K562 (cell line): ENCODE measurements around the gene FBXW9. TPM values are rescaled to one million over a fixed set of nuclear protein-coding genes. Genes with fewer than 3 reads are reported as not detected.

Experiments used
- ATAC-seq: fragments of 200-7000 bp; cut with Tn5 transposase; 3 replicates; pipeline ENCODE4 v1.9.1; 2020; ENCODE audit warnings: moderate library complexity
- BruUV-seq: library from RNA; stranded (reverse); fragments of 400-500 nt; replicated peaks from 2 replicates; lab custom pipeline; 2021; lab: Mats Ljungman, UMichigan
- CTCF ChIA-PET: fragments of 300-600 bp; formaldehyde crosslinking; extraction: SDS; loops from one replicate; lab custom pipeline; 2021; ENCODE audit warnings: low intra/inter-chr PET ratio; lab: Yijun Ruan, JAX
- POLR2A ChIA-PET: fragments of 300-600, 350-650 bp; sonication (Branson Sonifier 250); formaldehyde crosslinking; extraction: SDS; loops from one replicate; lab custom pipeline; 2021; ENCODE audit warnings: antibody characterized with exemption, inconsistent platforms; lab: Yijun Ruan, JAX
- DNase-seq, 4 experiments: peaks; one replicate each; pipeline versions ENCODE4 v3.0.0 to v3.0.0-alpha.2; 2011 to 2018; ENCODE audit warnings: low spot score in 3 of 4, mixed read lengths in 3 of 4; ENCODE audit errors: extremely low read depth in 1 of 4
- FAIRE-seq: peaks from 2 replicates; lab custom pipeline; 2011; peaks lifted over from hg19 to GRCh38; lab: Jason Lieb, UNC
- H2AFZ ChIP-seq: 2 replicates; pipeline ENCODE4 v1.6.0; 2011; ENCODE audit warnings: low read depth, low read length, control low read depth, inconsistent platforms
- H3K27ac ChIP-seq: fragments of 200-600 bp; 3 replicates; pipeline ENCODE4 v1.8.0; 2011; ENCODE audit warnings: low read depth, mild to moderate bottlenecking, control low read depth, inconsistent platforms, low read length, moderate library complexity, mixed read lengths; ENCODE audit errors: extremely low read depth
- H3K27me3 ChIP-seq, 2 experiments: fragments of 300-600 bp in 1 of 2; 2 replicates in 1 of 2; 3 replicates in 1 of 2; pipeline versions ENCODE4 v1.6.0 to v1.8.0; 2011; ENCODE audit warnings: inconsistent platforms in 2 of 2, low read length in 2 of 2, mild to moderate bottlenecking in 1 of 2, mixed read lengths in 1 of 2, moderate library complexity in 1 of 2; ENCODE audit not compliant: control insufficient read depth in 2 of 2, insufficient read depth in 2 of 2
- H3K36me3 ChIP-seq: fragments of 300-600 bp; 3 replicates; pipeline ENCODE4 v1.8.0; 2011; ENCODE audit warnings: mild to moderate bottlenecking, low read length, inconsistent platforms; ENCODE audit not compliant: control insufficient read depth, insufficient read depth
- H3K4me1 ChIP-seq, 2 experiments: fragments of 200-600 bp in 1 of 2; replicated peaks in 1 of 2; 2 replicates in 1 of 2; 3 replicates in 1 of 2; pipeline versions ENCODE4 v1.5.1 to v1.8.0; 2011; ENCODE audit warnings: inconsistent platforms in 2 of 2, low read length in 2 of 2, mild to moderate bottlenecking in 1 of 2, mixed read lengths in 1 of 2, moderate library complexity in 1 of 2; ENCODE audit not compliant: control insufficient read depth in 2 of 2, insufficient read depth in 2 of 2
- H3K4me2 ChIP-seq: 2 replicates; pipeline ENCODE4 v1.6.1; 2011; ENCODE audit warnings: low read length, control low read depth, inconsistent platforms, mixed read lengths; ENCODE audit not compliant: insufficient read depth
- H3K4me3 ChIP-seq: fragments of 200-600 bp; sonication (generic), shearing (Covaris generic); 2 replicates; pipeline ENCODE4 v1.5.1; 2016; ENCODE audit warnings: control low read depth, inconsistent platforms
- H3K79me2 ChIP-seq: fragments of 200-600 bp; 3 replicates; pipeline ENCODE4 v1.8.0; 2011; ENCODE audit warnings: low read length, inconsistent platforms; ENCODE audit not compliant: control insufficient read depth, insufficient read depth
- H3K9ac ChIP-seq, 2 experiments: 2 replicates each; pipeline versions ENCODE4 v1.6.0 to v1.6.1; 2011; ENCODE audit warnings: low read depth in 2 of 2, low read length in 2 of 2, control low read depth in 1 of 2, inconsistent platforms in 1 of 2, mild to moderate bottlenecking in 1 of 2, mixed read lengths in 1 of 2; ENCODE audit not compliant: insufficient read depth in 1 of 2
- H3K9me1 ChIP-seq: one replicate; pipeline ENCODE4 v1.6.0; 2011; ENCODE audit warnings: inconsistent platforms, mild to moderate bottlenecking, low read length, moderate library complexity; ENCODE audit not compliant: control insufficient read depth, insufficient read depth
- H3K9me3 ChIP-seq: replicated peaks from 2 replicates; pipeline ENCODE4 v1.5.1; 2011; ENCODE audit warnings: low read depth, low read length, inconsistent platforms; ENCODE audit not compliant: control insufficient read depth, insufficient read depth
- H4K20me1 ChIP-seq: replicated peaks from 2 replicates; pipeline ENCODE4 v1.6.1; 2011; ENCODE audit warnings: low read length, inconsistent platforms, mixed read lengths; ENCODE audit not compliant: control insufficient read depth, insufficient read depth
- EP400 ChIP-seq: fragments of 450-650 bp; IDR thresholded peaks from 2 replicates; pipeline ENCODE4 v1.6.1; 2017; ENCODE audit warnings: antibody characterized with exemption, mild to moderate bottlenecking, moderate library complexity
- HEY1 ChIP-seq: fragments of 250-450 bp; sonication (Bioruptor Pico); IDR thresholded peaks from 2 replicates; pipeline ENCODE4 v1.5.0; 2020; ENCODE audit warnings: mild to moderate bottlenecking, moderate library complexity, borderline replicate concordance
- NFRKB ChIP-seq: fragments of 450-650 bp; IDR thresholded peaks from 2 replicates; pipeline ENCODE4 v1.6.1; 2016; ENCODE audit warnings: low read depth
- PCBP1 ChIP-seq: fragments of 200-400 bp; formaldehyde crosslinking; IDR thresholded peaks from 2 replicates; pipeline ENCODE4 v1.6.1; 2018; ENCODE audit warnings: mild to moderate bottlenecking, low read depth, low read length; ENCODE audit not compliant: poor library complexity, severe bottlenecking
- POLR2G ChIP-seq: fragments of 200-400 bp; formaldehyde crosslinking; IDR thresholded peaks from 2 replicates; pipeline ENCODE4 v1.6.1; 2017; ENCODE audit warnings: low read depth, mild to moderate bottlenecking, antibody characterized with exemption, low read length, moderate library complexity
- RBFOX2 ChIP-seq: fragments of 200-400 bp; formaldehyde crosslinking; IDR thresholded peaks from 2 replicates; pipeline ENCODE4 v1.6.1; 2017; ENCODE audit warnings: low read depth, mild to moderate bottlenecking, low read length, moderate library complexity
- RBM22 ChIP-seq: fragments of 200-400 bp; formaldehyde crosslinking; IDR thresholded peaks from 2 replicates; pipeline ENCODE4 v1.6.1; 2018; ENCODE audit warnings: low read length, low read depth; ENCODE audit not compliant: poor library complexity, severe bottlenecking
- WGBS: fragments of 100-300 bp; shearing (Covaris generic); methylation state at CpG from one replicate; pipeline ENCODE4 v1.1.6; 2016; ENCODE audit warnings: low coverage, mixed read lengths; ENCODE audit not compliant: insufficient coverage; ENCODE audit errors: missing lambda C conversion rate; 5-methylcytosine and 5-hydroxymethylcytosine counted together
- in situ Hi-C: fragments of 300-500 bp; cut with MboI; formaldehyde crosslinking; loops from 4 replicates; pipeline ENCODE4 v1.15.0; 2018; ENCODE audit warnings: inconsistent platforms, mixed read lengths
- intact Hi-C: fragments of 100-400 bp; cut with micrococcal nuclease; formaldehyde crosslinking; loops from 2 replicates; pipeline ENCODE4 v1.14.2; 2022
- polyA plus RNA-seq, 8 experiments: library from polyadenylated mRNA; depleted of rRNA in 4 of 8; stranded (reverse) in 5 of 8; unstranded in 3 of 8; fragments of >200 nt; fragmentation: Nextera tagmentation in 2 of 8; fragmentation: Illumina TruSeq in 1 of 8; extraction: Ambion mirVana in 2 of 8; extraction: Trizol in 1 of 8; gene quantifications; 2 replicates each; pipeline versions ENCODE4 v1.2.1 to v1.2.3, GENCODE V29; 2011 to 2014; ENCODE audit warnings: inconsistent platforms in 1 of 8, missing spikeins in 1 of 8
- total RNA-seq, 7 experiments: library from RNA; depleted of rRNA in 6 of 7; stranded (reverse); fragments of >200 nt in 6 of 7; fragmentation: Illumina TruSeq in 2 of 7; extraction: Trizol in 2 of 7; gene quantifications; 2 replicates each; pipeline versions ENCODE4 v1.2.1 to v1.2.3, GENCODE V29; 2011 to 2021; ENCODE audit warnings: low replicate concordance in 1 of 7
- TF ChIP-seq, protein P1 (sequence below): fragments of 250-450 bp; sonication (Bioruptor Pico); IDR thresholded peaks from 2 replicates; pipeline ENCODE4 v1.4.0; 2020; ENCODE audit warnings: mild to moderate bottlenecking, moderate library complexity, borderline replicate concordance
- TF ChIP-seq, protein P2 (sequence below): sonication (generic); formaldehyde crosslinking; IDR thresholded peaks from 2 replicates; pipeline ENCODE4 v1.4.0; 2020; ENCODE audit warnings: mild to moderate bottlenecking, missing genetic modification reagents
- TF ChIP-seq, protein P3 (sequence below): fragments of 250-450 bp; sonication (Bioruptor Pico); IDR thresholded peaks from 2 replicates; pipeline ENCODE4 v1.8.0; 2021; ENCODE audit warnings: moderate library complexity, mild to moderate bottlenecking, inconsistent platforms
- TF ChIP-seq, protein P4 (sequence below): fragments of 250-450 bp; sonication (Bioruptor Pico); IDR thresholded peaks from 2 replicates; pipeline ENCODE4 v1.8.0; 2021; ENCODE audit warnings: mild to moderate bottlenecking, moderate library complexity

Gene FBXW9
- total and polyA plus RNA-seq, 9 of the 15 experiments (the other 6 are each of a cell fraction or from before 2014, with no cell fraction given) = 0.23 to 21.7 (median 6.2) TPM

DNA sequence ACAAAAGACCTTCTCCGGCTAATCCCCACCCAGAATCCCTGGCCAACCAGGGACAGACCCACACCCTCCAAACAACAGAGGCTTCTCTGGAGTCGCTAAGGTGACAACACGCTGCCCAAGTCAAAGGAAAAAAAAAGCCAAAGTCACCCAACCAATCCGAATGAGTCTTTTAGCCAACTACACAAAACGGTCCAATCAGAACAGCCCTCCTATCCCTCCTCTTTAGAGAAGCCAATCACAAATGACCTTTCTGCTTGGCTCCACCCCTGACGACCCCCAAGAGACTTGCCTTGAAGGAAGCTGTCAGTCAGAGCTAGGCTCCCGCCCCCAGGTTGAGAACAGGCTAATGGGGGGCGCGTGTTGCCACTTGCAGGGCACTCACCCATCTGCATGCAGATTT, 6.6 kb upstream of the FBXW9 start (continued):
- TF ChIP-seq, protein P1, sequence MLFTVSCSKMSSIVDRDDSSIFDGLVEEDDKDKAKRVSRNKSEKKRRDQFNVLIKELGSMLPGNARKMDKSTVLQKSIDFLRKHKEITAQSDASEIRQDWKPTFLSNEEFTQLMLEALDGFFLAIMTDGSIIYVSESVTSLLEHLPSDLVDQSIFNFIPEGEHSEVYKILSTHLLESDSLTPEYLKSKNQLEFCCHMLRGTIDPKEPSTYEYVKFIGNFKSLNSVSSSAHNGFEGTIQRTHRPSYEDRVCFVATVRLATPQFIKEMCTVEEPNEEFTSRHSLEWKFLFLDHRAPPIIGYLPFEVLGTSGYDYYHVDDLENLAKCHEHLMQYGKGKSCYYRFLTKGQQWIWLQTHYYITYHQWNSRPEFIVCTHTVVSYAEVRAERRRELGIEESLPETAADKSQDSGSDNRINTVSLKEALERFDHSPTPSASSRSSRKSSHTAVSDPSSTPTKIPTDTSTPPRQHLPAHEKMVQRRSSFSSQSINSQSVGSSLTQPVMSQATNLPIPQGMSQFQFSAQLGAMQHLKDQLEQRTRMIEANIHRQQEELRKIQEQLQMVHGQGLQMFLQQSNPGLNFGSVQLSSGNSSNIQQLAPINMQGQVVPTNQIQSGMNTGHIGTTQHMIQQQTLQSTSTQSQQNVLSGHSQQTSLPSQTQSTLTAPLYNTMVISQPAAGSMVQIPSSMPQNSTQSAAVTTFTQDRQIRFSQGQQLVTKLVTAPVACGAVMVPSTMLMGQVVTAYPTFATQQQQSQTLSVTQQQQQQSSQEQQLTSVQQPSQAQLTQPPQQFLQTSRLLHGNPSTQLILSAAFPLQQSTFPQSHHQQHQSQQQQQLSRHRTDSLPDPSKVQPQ = no peak
- TF ChIP-seq, protein P2, sequence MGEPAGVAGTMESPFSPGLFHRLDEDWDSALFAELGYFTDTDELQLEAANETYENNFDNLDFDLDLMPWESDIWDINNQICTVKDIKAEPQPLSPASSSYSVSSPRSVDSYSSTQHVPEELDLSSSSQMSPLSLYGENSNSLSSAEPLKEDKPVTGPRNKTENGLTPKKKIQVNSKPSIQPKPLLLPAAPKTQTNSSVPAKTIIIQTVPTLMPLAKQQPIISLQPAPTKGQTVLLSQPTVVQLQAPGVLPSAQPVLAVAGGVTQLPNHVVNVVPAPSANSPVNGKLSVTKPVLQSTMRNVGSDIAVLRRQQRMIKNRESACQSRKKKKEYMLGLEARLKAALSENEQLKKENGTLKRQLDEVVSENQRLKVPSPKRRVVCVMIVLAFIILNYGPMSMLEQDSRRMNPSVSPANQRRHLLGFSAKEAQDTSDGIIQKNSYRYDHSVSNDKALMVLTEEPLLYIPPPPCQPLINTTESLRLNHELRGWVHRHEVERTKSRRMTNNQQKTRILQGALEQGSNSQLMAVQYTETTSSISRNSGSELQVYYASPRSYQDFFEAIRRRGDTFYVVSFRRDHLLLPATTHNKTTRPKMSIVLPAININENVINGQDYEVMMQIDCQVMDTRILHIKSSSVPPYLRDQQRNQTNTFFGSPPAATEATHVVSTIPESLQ = no peak

DNA sequence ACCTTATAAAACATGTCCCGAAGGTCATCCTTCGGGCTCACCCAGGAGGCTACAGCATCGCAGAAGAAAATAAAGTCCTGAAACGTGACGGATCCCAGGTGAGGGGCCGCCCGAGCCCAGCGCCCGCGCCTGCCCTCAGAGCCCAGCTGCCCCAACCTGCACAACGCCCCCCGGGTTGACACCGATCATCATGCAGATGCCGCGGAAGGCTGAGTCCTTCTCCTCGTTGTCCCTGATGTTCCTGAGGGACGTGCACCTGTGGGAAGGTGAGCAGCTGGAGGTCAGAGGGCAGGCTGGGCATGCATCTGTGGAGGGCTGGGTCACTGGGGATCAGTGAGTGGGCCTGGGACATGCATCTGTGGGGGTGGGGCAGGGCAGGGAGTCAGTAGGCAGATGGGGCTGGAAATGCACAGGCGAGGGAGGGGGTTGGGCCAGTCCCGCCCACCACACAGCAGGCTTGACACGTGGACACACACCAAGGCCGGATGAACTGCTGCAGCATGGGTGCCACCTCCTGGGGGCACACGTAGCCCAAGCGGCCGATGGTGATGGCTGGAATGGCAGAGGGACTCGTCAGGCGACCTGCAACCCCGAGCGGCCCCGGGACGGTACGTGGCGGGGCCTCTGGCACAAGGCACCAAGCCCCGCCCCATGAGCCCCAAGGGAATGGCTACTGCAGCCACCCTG, 5.3 kb upstream of the FBXW9 start:
- H3K27me3 ChIP-seq = no peaks in the 10 kb centered on the region
- no peaks in the 10 kb centered on the region for H4K20me1 ChIP-seq
- peaks cover 2% of the 10 kb centered on the region for H3K9me1 ChIP-seq
- H3K9me3 ChIP-seq = no peaks in the 10 kb centered on the region
- H3K4me3 ChIP-seq = no peak overlapping the region
- 95% methylated on average over 28 of the region's 33 CpGs for WGBS
- peaks cover 86% of the 10 kb centered on the region for H3K36me3 ChIP-seq
- FAIRE-seq (no peak), ATAC-seq (no peak), DNase-seq (no peak)
- in situ Hi-C loops (no loop called here), intact Hi-C loops (no loop called here)
- peaks cover 0 to 34% of the 10 kb centered on the region in 2 experiments; a peak in 1 of 5 replicates for H3K4me1 ChIP-seq
- no peak overlapping the region for H3K4me2 ChIP-seq
- ChIA-PET CTCF (no interaction called here), POLR2A (interaction anchor here (0.8 kb wide), 1 partner anchor 14 kb away, joined by 3 read pairs; no protein-coding TSS in a partner anchor)
- no peak overlapping the region for H2AFZ ChIP-seq
- no peak overlapping the region for H3K9ac ChIP-seq
- no peak overlapping the region for H3K27ac ChIP-seq
- H3K79me2 ChIP-seq = no peaks in the 10 kb centered on the region; the same call in 2 of the 3 replicates
- no TSS peak for BruUV-seq
- TF ChIP-seq EP400 (no peak), RBM22 (peak; percentile 75), PCBP1 (no peak), RBFOX2 (peak; percentile 51), HEY1 (CRISPR knock-in tag) (no peak), NFRKB (no peak), POLR2G (peak; percentile 53; the same call in 1 of the 2 replicates)
- TF ChIP-seq, protein P3, sequence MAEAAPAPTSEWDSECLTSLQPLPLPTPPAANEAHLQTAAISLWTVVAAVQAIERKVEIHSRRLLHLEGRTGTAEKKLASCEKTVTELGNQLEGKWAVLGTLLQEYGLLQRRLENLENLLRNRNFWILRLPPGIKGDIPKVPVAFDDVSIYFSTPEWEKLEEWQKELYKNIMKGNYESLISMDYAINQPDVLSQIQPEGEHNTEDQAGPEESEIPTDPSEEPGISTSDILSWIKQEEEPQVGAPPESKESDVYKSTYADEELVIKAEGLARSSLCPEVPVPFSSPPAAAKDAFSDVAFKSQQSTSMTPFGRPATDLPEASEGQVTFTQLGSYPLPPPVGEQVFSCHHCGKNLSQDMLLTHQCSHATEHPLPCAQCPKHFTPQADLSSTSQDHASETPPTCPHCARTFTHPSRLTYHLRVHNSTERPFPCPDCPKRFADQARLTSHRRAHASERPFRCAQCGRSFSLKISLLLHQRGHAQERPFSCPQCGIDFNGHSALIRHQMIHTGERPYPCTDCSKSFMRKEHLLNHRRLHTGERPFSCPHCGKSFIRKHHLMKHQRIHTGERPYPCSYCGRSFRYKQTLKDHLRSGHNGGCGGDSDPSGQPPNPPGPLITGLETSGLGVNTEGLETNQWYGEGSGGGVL (CRISPR knock-in tag) = no peak
- TF ChIP-seq, protein P4, sequence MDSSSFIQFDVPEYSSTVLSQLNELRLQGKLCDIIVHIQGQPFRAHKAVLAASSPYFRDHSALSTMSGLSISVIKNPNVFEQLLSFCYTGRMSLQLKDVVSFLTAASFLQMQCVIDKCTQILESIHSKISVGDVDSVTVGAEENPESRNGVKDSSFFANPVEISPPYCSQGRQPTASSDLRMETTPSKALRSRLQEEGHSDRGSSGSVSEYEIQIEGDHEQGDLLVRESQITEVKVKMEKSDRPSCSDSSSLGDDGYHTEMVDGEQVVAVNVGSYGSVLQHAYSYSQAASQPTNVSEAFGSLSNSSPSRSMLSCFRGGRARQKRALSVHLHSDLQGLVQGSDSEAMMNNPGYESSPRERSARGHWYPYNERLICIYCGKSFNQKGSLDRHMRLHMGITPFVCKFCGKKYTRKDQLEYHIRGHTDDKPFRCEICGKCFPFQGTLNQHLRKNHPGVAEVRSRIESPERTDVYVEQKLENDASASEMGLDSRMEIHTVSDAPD (CRISPR knock-in tag) = no peak
